NCI-H2107 (cell line): ENCODE measurements around the gene PIP5KL1.

Source experiments
- DNase-seq: peaks from one replicate; lab custom pipeline; 2025; lab: John Stamatoyannopoulos, UW

Gene PIP5KL1

GRCh38 chr9:127915801-127916719 lies 14.5 kb downstream of the PIP5KL1 start:
- no peak for DNase-seq

GRCh38 chr9:127915325-127915752 lies 15.2 kb downstream of the PIP5KL1 start:
- DNase-seq, result no peak

GRCh38 chr9:127913682-127914081 lies 16.9 kb downstream of the PIP5KL1 start:
- DNase-seq, result no peak

GRCh38 chr9:127912882-127913281 lies 17.7 kb downstream of the PIP5KL1 start:
- no peak for DNase-seq

- no peak for DNase-seq
Observed at GRCh38 chr9:127912296-127912695, 18.3 kb downstream of the PIP5KL1 start.

- DNase-seq, result no peak
Observed at GRCh38 chr9:127910613-127911205, 19.9 kb downstream of the PIP5KL1 start.

GRCh38 chr9:127909839-127910273 lies 20.7 kb downstream of the PIP5KL1 start:
- no peak for DNase-seq

GRCh38 chr9:127908660-127908926 lies 22.0 kb downstream of the PIP5KL1 start:
- DNase-seq, result no peak

GRCh38 chr9:127907867-127908659 lies 22.5 kb downstream of the PIP5KL1 start:
- DNase-seq, result no peak

- DNase-seq, result no peak
Observed at GRCh38 chr9:127905788-127906191, 24.8 kb downstream of the PIP5KL1 start.

- DNase-seq, result no peak
Observed at GRCh38 chr9:127905004-127905728, 25.4 kb downstream of the PIP5KL1 start.

GRCh38 chr9:127904561-127905003 lies 26.0 kb downstream of the PIP5KL1 start:
- no peak for DNase-seq

GRCh38 chr9:127903557-127904475 lies 26.8 kb downstream of the PIP5KL1 start:
- DNase-seq, result no peak

- DNase-seq, result no peak
Observed at GRCh38 chr9:127899128-127899943, 31.2 kb downstream of the PIP5KL1 start, which contains the start of gene ST6GALNAC6. Gene ST6GALNAC6 (minus strand): TSS chr9:127899603. CDS start chr9:127897981, 1,622 bp downstream.

- DNase-seq, result no peak
Observed at GRCh38 chr9:127898433-127899127, 32.0 kb downstream of the PIP5KL1 start.

- no peak for DNase-seq
Observed at GRCh38 chr9:127897193-127897692, 33.3 kb downstream of the PIP5KL1 start.

- DNase-seq, result no peak
Observed at GRCh38 chr9:127896395-127897192, 34.0 kb downstream of the PIP5KL1 start.

GRCh38 chr9:127895811-127896210 lies 34.8 kb downstream of the PIP5KL1 start:
- no peak for DNase-seq
